ENCODE results near the gene IFIT1.
A peak's percentile ranks its signal among the peaks of the same experiment; 100 is the strongest.

IFIT1 gene, protein sequence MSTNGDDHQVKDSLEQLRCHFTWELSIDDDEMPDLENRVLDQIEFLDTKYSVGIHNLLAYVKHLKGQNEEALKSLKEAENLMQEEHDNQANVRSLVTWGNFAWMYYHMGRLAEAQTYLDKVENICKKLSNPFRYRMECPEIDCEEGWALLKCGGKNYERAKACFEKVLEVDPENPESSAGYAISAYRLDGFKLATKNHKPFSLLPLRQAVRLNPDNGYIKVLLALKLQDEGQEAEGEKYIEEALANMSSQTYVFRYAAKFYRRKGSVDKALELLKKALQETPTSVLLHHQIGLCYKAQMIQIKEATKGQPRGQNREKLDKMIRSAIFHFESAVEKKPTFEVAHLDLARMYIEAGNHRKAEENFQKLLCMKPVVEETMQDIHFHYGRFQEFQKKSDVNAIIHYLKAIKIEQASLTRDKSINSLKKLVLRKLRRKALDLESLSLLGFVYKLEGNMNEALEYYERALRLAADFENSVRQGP

GRCh38 chr10:89391907-89392756 lies at the start of gene IFIT1:
Gene IFIT1, plus strand, starts transcription at chr10:89392623. Its CDS starts 90 bp downstream, at chr10:89392713.
- H3K4me3 ChIP-seq (ENCODE audit: low read depth, low read length) = peak within 1 kb of the TSS; percentile 43
- peak; percentile 91 for DNase-seq (ENCODE audit: low read depth)
- no peak for TF ChIP-seq CTCF (IDR thresholded peaks at IDR 0.05; ENCODE audit: low read depth, low read length, missing control alignments)

- TF ChIP-seq CTCF (IDR thresholded peaks at IDR 0.05; ENCODE audit: low read depth, low read length, missing control alignments) = no peak
- no peak for DNase-seq (ENCODE audit: low read depth)
- no peak overlapping the region for H3K4me3 ChIP-seq (ENCODE audit: low read depth, low read length)
Observed at GRCh38 chr10:89343089-89343767, 49.2 kb upstream of the IFIT1 start.

DNA sequence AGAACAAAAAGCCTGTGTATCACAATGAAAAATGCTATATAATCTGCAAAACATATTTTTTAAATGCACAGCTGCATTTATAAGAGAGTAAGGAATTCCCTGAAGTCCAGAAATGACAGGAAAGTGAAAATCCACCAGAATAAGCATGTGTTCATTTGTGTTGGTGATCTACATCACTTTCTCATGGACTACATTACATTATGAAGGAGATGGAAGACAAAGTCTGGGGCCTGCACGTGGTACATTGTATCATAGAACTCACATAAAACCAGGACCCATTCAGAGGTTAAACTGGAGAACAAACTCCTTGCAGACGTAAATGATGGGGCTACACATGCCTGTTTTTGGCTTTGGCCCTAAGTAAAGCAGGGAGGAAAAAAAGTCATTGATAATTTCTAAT lies 48.3 kb upstream of the IFIT1 start:
- no peak for TF ChIP-seq CTCF (IDR thresholded peaks at IDR 0.05; ENCODE audit: low read depth, low read length, missing control alignments)
- DNase-seq (ENCODE audit: low read depth) = no peak
- no peak overlapping the region for H3K4me3 ChIP-seq (ENCODE audit: low read depth, low read length)

GRCh38 chr10:89345367-89346000 lies 46.9 kb upstream of the IFIT1 start:
- TF ChIP-seq CTCF (IDR thresholded peaks at IDR 0.05; ENCODE audit: low read depth, low read length, missing control alignments) = no peak
- no peak for DNase-seq (ENCODE audit: low read depth)
- H3K4me3 ChIP-seq (ENCODE audit: low read depth, low read length) = no peak overlapping the region

GRCh38 chr10:89346405-89347254 lies 45.8 kb upstream of the IFIT1 start:
- H3K4me3 ChIP-seq (ENCODE audit: low read depth, low read length) = no peak overlapping the region
- DNase-seq (ENCODE audit: low read depth) = no peak
- TF ChIP-seq CTCF (IDR thresholded peaks at IDR 0.05; ENCODE audit: low read depth, low read length, missing control alignments) = no peak
